H1 (cell line): ENCODE data around the gene LIPG. TPM values are rescaled to one million over a fixed set of nuclear protein-coding genes. Genes with fewer than 3 reads are reported as not detected.

ENCODE experiments used
- KDM1A ChIP-seq: fragments of 200-600, 300-600 bp; sonication (generic); IDR thresholded peaks from 2 replicates; pipeline ENCODE4 v1.7.1; 2016; ENCODE audit warnings: mild to moderate bottlenecking, low read length, borderline replicate concordance
- SIN3A ChIP-seq, 2 experiments: IDR thresholded peaks in 1 of 2; conservative IDR thresholded peaks in 1 of 2; 2 replicates each; pipeline ENCODE4 v1.6.1; 2011 to 2012; ENCODE audit warnings: low read length in 2 of 2, improper control_type of control experiment in 1 of 2, low read depth in 1 of 2, mild to moderate bottlenecking in 1 of 2
- TBP ChIP-seq: IDR thresholded peaks from 2 replicates; pipeline ENCODE4 v1.6.1; 2011; ENCODE audit warnings: low read depth, low read length, improper control_type of control experiment
- polyA plus RNA-seq, 7 experiments: library from polyadenylated mRNA; depleted of rRNA in 3 of 7; stranded (reverse) in 5 of 7; unstranded in 2 of 7; fragments of >200 nt in 5 of 7; fragments of 200-250 nt in 2 of 7; gene quantifications; 1 replicate in 5 of 7; 2 replicates in 1 of 7; 4 replicates in 1 of 7; pipeline versions ENCODE4 v1.2.1 to v1.2.3, GENCODE V29; 2011 to 2013; ENCODE audit warnings: missing spikeins in 2 of 7, mixed read lengths in 2 of 7
- total RNA-seq: library from RNA; stranded (reverse); fragmentation: NEBNext Ultra II Directional; extraction: Animal tissue kit (Norgen Biotek cat#: 25700); gene quantifications from 2 replicates; pipeline ENCODE4 v1.2.1, GENCODE V29; 2021
- TF ChIP-seq, protein P1 (sequence below), 3 experiments: IDR thresholded peaks; 1 replicate in 2 of 3; 2 replicates in 1 of 3; pipeline versions ENCODE4 v1.5.1 to v1.6.1; 2011; ENCODE audit warnings: low read length in 3 of 3, mild to moderate bottlenecking in 3 of 3, inconsistent platforms in 2 of 3, low read depth in 1 of 3, moderate library complexity in 1 of 3; ENCODE audit not compliant: insufficient read depth in 1 of 3; ENCODE audit errors: control extremely low read depth in 1 of 3

Gene LIPG
- total and polyA plus RNA-seq, 2 of the 8 experiments (the other 6 are each of a cell fraction or from before 2014, with no cell fraction given): 9.2 to 9.8 TPM

DNA sequence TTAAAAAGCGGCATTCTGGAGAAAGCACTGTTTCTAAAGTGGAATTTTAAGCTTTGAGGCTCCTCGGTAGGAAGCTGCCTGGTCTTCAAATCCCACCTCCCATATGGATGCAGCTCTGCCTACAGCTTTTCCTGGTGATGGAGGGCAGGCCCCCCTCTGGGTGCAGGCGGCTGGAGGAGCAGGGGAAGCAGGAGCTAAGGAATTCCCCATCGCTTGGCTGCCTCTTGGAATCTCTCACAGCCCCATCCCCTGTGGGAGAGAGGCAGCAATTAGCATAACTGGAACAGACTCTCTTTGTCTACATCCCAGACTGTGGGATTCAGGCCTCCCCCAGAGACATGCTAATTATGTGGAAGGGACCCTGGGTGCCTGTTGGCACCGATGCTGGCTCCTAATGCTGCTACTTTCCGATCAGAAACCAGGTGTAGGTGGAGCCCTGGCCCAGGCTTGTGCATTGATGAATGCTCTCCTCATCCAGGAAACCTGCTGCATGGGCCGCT is 51.3 kb downstream of the LIPG start (continued):
- TF ChIP-seq SIN3A (conservative IDR thresholded peaks at IDR 0.05 in 1 of 2, IDR thresholded peaks at IDR 0.05 in 1 of 2; ENCODE audit: low read depth in 1 of 2, low read length in 2 of 2): 0 out of 4 replicates have a peak, but pooled peaks of 1 of the 2 experiments have one; percentile 32
- TF ChIP-seq, protein P1, sequence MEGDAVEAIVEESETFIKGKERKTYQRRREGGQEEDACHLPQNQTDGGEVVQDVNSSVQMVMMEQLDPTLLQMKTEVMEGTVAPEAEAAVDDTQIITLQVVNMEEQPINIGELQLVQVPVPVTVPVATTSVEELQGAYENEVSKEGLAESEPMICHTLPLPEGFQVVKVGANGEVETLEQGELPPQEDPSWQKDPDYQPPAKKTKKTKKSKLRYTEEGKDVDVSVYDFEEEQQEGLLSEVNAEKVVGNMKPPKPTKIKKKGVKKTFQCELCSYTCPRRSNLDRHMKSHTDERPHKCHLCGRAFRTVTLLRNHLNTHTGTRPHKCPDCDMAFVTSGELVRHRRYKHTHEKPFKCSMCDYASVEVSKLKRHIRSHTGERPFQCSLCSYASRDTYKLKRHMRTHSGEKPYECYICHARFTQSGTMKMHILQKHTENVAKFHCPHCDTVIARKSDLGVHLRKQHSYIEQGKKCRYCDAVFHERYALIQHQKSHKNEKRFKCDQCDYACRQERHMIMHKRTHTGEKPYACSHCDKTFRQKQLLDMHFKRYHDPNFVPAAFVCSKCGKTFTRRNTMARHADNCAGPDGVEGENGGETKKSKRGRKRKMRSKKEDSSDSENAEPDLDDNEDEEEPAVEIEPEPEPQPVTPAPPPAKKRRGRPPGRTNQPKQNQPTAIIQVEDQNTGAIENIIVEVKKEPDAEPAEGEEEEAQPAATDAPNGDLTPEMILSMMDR (IDR thresholded peaks at IDR 0.05; ENCODE audit: control extremely low read depth in 1 of 3, insufficient read depth in 1 of 3, low read depth in 1 of 3, low read length in 3 of 3): no peak
- TF ChIP-seq TBP: no peak
- TF ChIP-seq KDM1A: peak; percentile 63; the same call in 1 of the 2 replicates
